H1 (cell line): ENCODE measurements around the gene DVL1. TPM values are rescaled to one million over a fixed set of nuclear protein-coding genes. Genes with fewer than 3 reads are reported as not detected.

Experiments
- CTCF ChIA-PET: fragments of 300-600 bp; sonication (Branson Sonifier 250); formaldehyde crosslinking; loops from one replicate; lab custom pipeline; 2021; ENCODE audit not compliant: partially characterized antibody; lab: Charles Lee
- POLR2A ChIA-PET: fragments of 300-600 bp; sonication (Branson Sonifier 250); formaldehyde crosslinking; loops from one replicate; lab custom pipeline; 2021; ENCODE audit warnings: inconsistent platforms; ENCODE audit not compliant: partially characterized antibody; lab: Charles Lee
- DNase-seq, 2 experiments: peaks; one replicate each; pipeline versions ENCODE4 v3.0.0 to v3.0.0-alpha.2; 2010 to 2022; ENCODE audit warnings: low spot score in 2 of 2, low read depth in 1 of 2, mixed read lengths in 1 of 2
- FAIRE-seq: peaks from 2 replicates; lab custom pipeline; 2011; peaks lifted over from hg19 to GRCh38; lab: Jason Lieb, UNC
- H2AFZ ChIP-seq: 2 replicates; pipeline ENCODE4 v1.8.1; 2012; ENCODE audit warnings: low read length, inconsistent platforms
- H2AK5ac ChIP-seq: 2 replicates; pipeline ENCODE4 v1.6.1; 2013; ENCODE audit warnings: low read depth, low read length
- H2BK120ac ChIP-seq: replicated peaks from 2 replicates; pipeline ENCODE3; 2013; ENCODE audit warnings: low read depth, low read length, inconsistent platforms
- H2BK12ac ChIP-seq: 2 replicates; pipeline ENCODE4 v1.6.1; 2013; ENCODE audit warnings: low read depth, low read length
- H2BK15ac ChIP-seq: 2 replicates; pipeline ENCODE4 v1.6.1; 2013; ENCODE audit warnings: low read length
- H2BK20ac ChIP-seq: 2 replicates; pipeline ENCODE4 v1.6.1; 2013; ENCODE audit warnings: low read length
- H2BK5ac ChIP-seq: 2 replicates; pipeline ENCODE4 v1.6.1; 2013; ENCODE audit warnings: low read depth, low read length
- H3K14ac ChIP-seq: 2 replicates; pipeline ENCODE4 v1.6.1; 2013; ENCODE audit warnings: inconsistent platforms; ENCODE audit not compliant: insufficient read length
- H3K18ac ChIP-seq: 2 replicates; pipeline ENCODE4 v1.6.1; 2013; ENCODE audit warnings: low read length; ENCODE audit errors: extremely low read depth
- H3K23ac ChIP-seq: 2 replicates; pipeline ENCODE4 v1.6.1; 2013; ENCODE audit warnings: inconsistent platforms; ENCODE audit not compliant: insufficient read length
- H3K23me2 ChIP-seq: 2 replicates; pipeline ENCODE4 v1.6.1; 2013; ENCODE audit warnings: low read depth, low read length
- H3K27ac ChIP-seq: 2 replicates; pipeline ENCODE4 v1.6.1; 2011; ENCODE audit warnings: low read depth, low read length, inconsistent platforms
- H3K27me3 ChIP-seq, 4 experiments: replicated peaks in 1 of 4; 1 replicate in 1 of 4; 2 replicates in 3 of 4; pipeline versions ENCODE4 v1.6.1 to v1.8.1; 2011 to 2013; ENCODE audit warnings: low read length in 3 of 4, mild to moderate bottlenecking in 3 of 4, inconsistent platforms in 2 of 4, mixed read lengths in 2 of 4, moderate library complexity in 1 of 4; ENCODE audit not compliant: control insufficient read depth in 3 of 4, insufficient read depth in 3 of 4; ENCODE audit errors: extremely low read depth in 1 of 4
- H3K36me3 ChIP-seq, 4 experiments: 2 replicates each; pipeline versions ENCODE4 v1.6.1 to v1.8.1; 2011 to 2013; ENCODE audit warnings: mild to moderate bottlenecking in 4 of 4, low read length in 3 of 4, moderate library complexity in 2 of 4, control low read depth in 1 of 4, inconsistent platforms in 1 of 4; ENCODE audit not compliant: insufficient read depth in 4 of 4, control insufficient read depth in 2 of 4
- H3K4ac ChIP-seq: replicated peaks from 2 replicates; pipeline ENCODE3; 2013; ENCODE audit warnings: low read length, low read depth, mixed read lengths, inconsistent platforms; ENCODE audit not compliant: insufficient read length
- H3K4me1 ChIP-seq, 4 experiments: replicated peaks in 1 of 4; 1 replicate in 1 of 4; 2 replicates in 3 of 4; pipeline versions ENCODE4 v1.6.1 to v1.8.1; 2011 to 2013; ENCODE audit warnings: low read length in 3 of 4, inconsistent platforms in 2 of 4, mixed read lengths in 1 of 4; ENCODE audit not compliant: insufficient read depth in 4 of 4, control insufficient read depth in 3 of 4
- H3K4me2 ChIP-seq, 2 experiments: 2 replicates each; pipeline versions ENCODE4 v1.6.1 to v1.8.1; 2011 to 2013; ENCODE audit warnings: low read depth in 2 of 2, low read length in 2 of 2, control low read depth in 1 of 2, inconsistent platforms in 1 of 2, mild to moderate bottlenecking in 1 of 2; ENCODE audit not compliant: insufficient read depth in 1 of 2
- H3K4me3 ChIP-seq, 4 experiments: fragments of 200-600, 300-600 bp in 1 of 4; sonication (generic), shearing (Covaris generic), sonication (Bioruptor Twin) in 1 of 4; 2 replicates each; pipeline versions ENCODE4 v1.5.1 to v1.8.1; 2011 to 2016; ENCODE audit warnings: low read length in 4 of 4, low read depth in 3 of 4, control low read depth in 2 of 4, inconsistent platforms in 2 of 4, mild to moderate bottlenecking in 2 of 4, mixed read lengths in 1 of 4, moderate library complexity in 1 of 4; ENCODE audit not compliant: insufficient read depth in 2 of 4; ENCODE audit errors: extremely low read depth in 1 of 4
- H3K56ac ChIP-seq: replicated peaks from 2 replicates; pipeline ENCODE3; 2013; ENCODE audit warnings: low read depth, mild to moderate bottlenecking, mixed read lengths, low read length, inconsistent platforms; ENCODE audit not compliant: insufficient read length
- H3K79me1 ChIP-seq: 2 replicates; pipeline ENCODE4 v1.6.1; 2013; ENCODE audit warnings: low read depth, low read length, control low read depth
- H3K79me2 ChIP-seq, 2 experiments: 2 replicates each; pipeline versions ENCODE4 v1.6.1 to v1.8.1; 2012 to 2013; ENCODE audit warnings: low read length in 2 of 2, mild to moderate bottlenecking in 2 of 2, inconsistent platforms in 1 of 2; ENCODE audit not compliant: insufficient read depth in 2 of 2, control insufficient read depth in 1 of 2
- H3K9ac ChIP-seq, 4 experiments: replicated peaks in 1 of 4; 1 replicate in 1 of 4; 2 replicates in 3 of 4; pipeline versions ENCODE4 v1.6.1 to v1.8.1; 2011 to 2013; ENCODE audit warnings: low read depth in 3 of 4, low read length in 3 of 4, control low read depth in 2 of 4, mild to moderate bottlenecking in 2 of 4, moderate library complexity in 2 of 4, inconsistent platforms in 1 of 4; ENCODE audit errors: extremely low read depth in 1 of 4
- H3K9me3 ChIP-seq, 2 experiments: 2 replicates each; pipeline versions ENCODE4 v1.6.1 to v1.8.1; 2012 to 2013; ENCODE audit warnings: mild to moderate bottlenecking in 2 of 2, moderate library complexity in 2 of 2, control low read depth in 1 of 2, inconsistent platforms in 1 of 2, low read depth in 1 of 2, low read length in 1 of 2, mixed read lengths in 1 of 2; ENCODE audit not compliant: insufficient read depth in 2 of 2
- H4K20me1 ChIP-seq, 2 experiments: replicated peaks in 1 of 2; 2 replicates each; pipeline versions ENCODE3 to v1.8.1; 2011 to 2013; ENCODE audit warnings: inconsistent platforms in 2 of 2, low read length in 2 of 2, mild to moderate bottlenecking in 1 of 2; ENCODE audit not compliant: insufficient read depth in 2 of 2, control insufficient read depth in 1 of 2
- H4K5ac ChIP-seq: 2 replicates; pipeline ENCODE4 v1.6.1; 2013; ENCODE audit warnings: low read length, low read depth, mixed read lengths, inconsistent platforms; ENCODE audit not compliant: insufficient read length
- H4K8ac ChIP-seq: 2 replicates; pipeline ENCODE4 v1.8.0; 2013; ENCODE audit warnings: mild to moderate bottlenecking, moderate library complexity, low read length, inconsistent platforms; ENCODE audit not compliant: insufficient read depth; ENCODE audit errors: extremely low read depth
- H4K91ac ChIP-seq: replicated peaks from 2 replicates; pipeline ENCODE3; 2013; ENCODE audit warnings: low read length, mixed read lengths, inconsistent platforms; ENCODE audit not compliant: insufficient read length
- ASH2L ChIP-seq: fragments of 200-600, 300-600 bp; sonication (generic); IDR thresholded peaks from one replicate; pipeline ENCODE4 v1.7.1; 2017; ENCODE audit warnings: low read length
- BACH1 ChIP-seq: IDR thresholded peaks from 2 replicates; pipeline ENCODE4 v1.6.1; 2012; ENCODE audit warnings: low read length, improper control_type of control experiment
- CBX8 ChIP-seq: fragments of 300-800, 300-1000 bp; sonication (generic); IDR thresholded peaks from 2 replicates; pipeline ENCODE4 v1.7.1; 2016; ENCODE audit warnings: low read depth, low read length, borderline replicate concordance
- CREB1 ChIP-seq: IDR thresholded peaks from 2 replicates; pipeline ENCODE4 v1.6.1; 2012; ENCODE audit warnings: inconsistent platforms
- GABPA ChIP-seq: IDR thresholded peaks from 2 replicates; pipeline ENCODE4 v1.6.1; 2011; ENCODE audit warnings: mild to moderate bottlenecking, low read length, moderate library complexity, borderline replicate concordance; ENCODE audit not compliant: insufficient read depth
- HDAC2 ChIP-seq, 2 experiments: fragments of 300-600 bp in 1 of 2; sonication (generic) in 1 of 2; IDR thresholded peaks; 2 replicates each; pipeline ENCODE4 v1.6.1; 2011 to 2012; ENCODE audit warnings: low read depth in 2 of 2, low read length in 2 of 2, mild to moderate bottlenecking in 2 of 2, moderate library complexity in 2 of 2, borderline replicate concordance in 1 of 2, inconsistent platforms in 1 of 2
- MAFK ChIP-seq: IDR thresholded peaks from 2 replicates; pipeline ENCODE4 v1.6.1; 2012; ENCODE audit warnings: low read depth, mild to moderate bottlenecking, improper control_type of control experiment, low read length
- NRF1 ChIP-seq: IDR thresholded peaks from 2 replicates; pipeline ENCODE4 v1.6.1; 2011; ENCODE audit warnings: mild to moderate bottlenecking, low read depth, low read length, improper control_type of control experiment
- SAP30 ChIP-seq: fragments of 300-600 bp; sonication (generic); IDR thresholded peaks from 2 replicates; pipeline ENCODE4 v1.7.1; 2012; ENCODE audit warnings: low read length, moderate library complexity, mild to moderate bottlenecking, inconsistent platforms; ENCODE audit not compliant: insufficient read depth, insufficient replicate concordance
- SUZ12 ChIP-seq: fragments of 200-600 bp; sonication (generic); IDR thresholded peaks from 2 replicates; pipeline ENCODE4 v1.6.1; 2012; ENCODE audit warnings: mild to moderate bottlenecking, inconsistent platforms, low read length, moderate library complexity, mixed read lengths
- TAF1 ChIP-seq: IDR thresholded peaks from 2 replicates; pipeline ENCODE4 v1.6.1; 2011; ENCODE audit warnings: mild to moderate bottlenecking, low read depth, low read length
- YY1 ChIP-seq: IDR thresholded peaks from 2 replicates; pipeline ENCODE4 v1.6.1; 2011; ENCODE audit warnings: low read depth, mild to moderate bottlenecking, low read length
- whole genome bisulfite sequencing, 2 experiments: shearing (Covaris generic) in 1 of 2; methylation state at CpG; one replicate each; pipeline versions ENCODE4 v1.1.6 to v1.1.7; 2013 to 2015; ENCODE audit warnings: low lambda C conversion rate in 2 of 2, mixed read lengths in 2 of 2, inconsistent platforms in 1 of 2, low coverage in 1 of 2, missing lambda C conversion rate in 1 of 2; ENCODE audit not compliant: insufficient replicate concordance in 2 of 2, insufficient coverage in 1 of 2, insufficient read length in 1 of 2; ENCODE audit errors: extremely low coverage in 1 of 2, missing lambda C conversion rate in 1 of 2; 5-methylcytosine and 5-hydroxymethylcytosine counted together
- polyA plus RNA-seq, 7 experiments: library from polyadenylated mRNA; depleted of rRNA in 3 of 7; stranded (reverse) in 5 of 7; unstranded in 2 of 7; fragments of >200 nt in 5 of 7; fragments of 200-250 nt in 2 of 7; gene quantifications; 1 replicate in 5 of 7; 2 replicates in 1 of 7; 4 replicates in 1 of 7; pipeline versions ENCODE4 v1.2.1 to v1.2.3, GENCODE V29; 2011 to 2013; ENCODE audit warnings: missing spikeins in 2 of 7, mixed read lengths in 2 of 7
- total RNA-seq: library from RNA; stranded (reverse); fragmentation: NEBNext Ultra II Directional; extraction: Animal tissue kit (Norgen Biotek cat#: 25700); gene quantifications from 2 replicates; pipeline ENCODE4 v1.2.1, GENCODE V29; 2021

DVL1 gene
- total and polyA plus RNA-seq, 2 of the 8 experiments (the other 6 are each of a cell fraction or from before 2014, with no cell fraction given), result 39.4 to 58.9 TPM

DNA sequence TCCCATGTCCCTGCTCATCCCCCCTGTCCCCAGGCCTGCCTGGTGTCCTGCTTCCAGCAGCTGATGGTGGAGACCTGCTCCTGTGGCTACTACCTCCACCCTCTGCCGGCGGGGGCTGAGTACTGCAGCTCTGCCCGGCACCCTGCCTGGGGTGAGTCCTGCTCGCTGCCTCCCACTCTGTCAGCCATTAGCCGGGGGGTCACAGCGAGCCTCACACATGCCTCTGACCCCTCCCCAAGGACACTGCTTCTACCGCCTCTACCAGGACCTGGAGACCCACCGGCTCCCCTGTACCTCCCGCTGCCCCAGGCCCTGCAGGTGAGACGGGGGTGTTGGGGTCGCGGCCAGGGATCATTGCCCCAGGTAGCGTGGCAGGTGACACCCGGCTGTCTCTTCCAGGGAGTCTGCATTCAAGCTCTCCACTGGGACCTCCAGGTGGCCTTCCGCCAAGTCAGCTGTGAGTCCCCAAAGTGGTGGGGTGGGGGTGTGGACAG is 58.9 kb downstream of the DVL1 start:
- no peak overlapping the region for H3K23ac ChIP-seq
- DNase-seq, result peak in 1 of 2 experiments; percentile 92
- WGBS, 2 experiments, result 64% methylated on average over 14 of the region's 15 CpGs; no CpG with 5 or more reads in 1 of the 2 experiments
- H3K18ac ChIP-seq, result no peak overlapping the region
- no peaks in the 10 kb centered on the region for H3K23me2 ChIP-seq
- H2BK120ac ChIP-seq, result no peak overlapping the region
- H2BK15ac ChIP-seq, result no peak overlapping the region
- peak overlapping the region; percentile 39; the same call in 1 of the 2 replicates for H2BK12ac ChIP-seq
- no peak overlapping the region for H3K14ac ChIP-seq
- H3K79me1 ChIP-seq, result no peaks in the 10 kb centered on the region
- peaks cover 0 to 8% (median 0%) of the 10 kb centered on the region in 4 experiments; a peak in 2 of 7 replicates for H3K4me1 ChIP-seq
- H4K20me1 ChIP-seq, result peaks cover 2 to 3% of the 10 kb centered on the region in 2 experiments
- H2AFZ ChIP-seq, result no peak overlapping the region
- H3K9ac ChIP-seq, result no peak overlapping the region
- H2BK5ac ChIP-seq, result no peak overlapping the region
- H3K56ac ChIP-seq, result no peak overlapping the region
- no peak overlapping the region for H2BK20ac ChIP-seq
- no peaks in the 10 kb centered on the region for H3K79me2 ChIP-seq
- H2AK5ac ChIP-seq, result no peak overlapping the region
- CTCF ChIA-PET, result interaction anchor here (0.6 to 3.4 kb wide), 25 partner anchors 9 to 310 kb away, joined by 3 to 38 read pairs (median 7); partner anchors contain the start of gene SCNN1D
- H3K4me3 ChIP-seq, result no peak overlapping the region
- H4K5ac ChIP-seq, result no peak overlapping the region
- no peak for FAIRE-seq
- peaks cover 0 to 2% of the 10 kb centered on the region in 2 experiments; a peak in 1 of 4 replicates for H3K9me3 ChIP-seq
- peaks cover 0 to 3% (median 0%) of the 10 kb centered on the region in 4 experiments; a peak in 1 of 7 replicates for H3K27me3 ChIP-seq
- no peak overlapping the region for H3K27ac ChIP-seq
- H3K36me3 ChIP-seq, result 0 out of 8 replicates have a peak, but pooled peaks cover 0 to 3% (median 0%) of the 10 kb centered on the region in 4 experiments
- no peak overlapping the region for H4K8ac ChIP-seq
- no peak overlapping the region for H3K4ac ChIP-seq
- POLR2A ChIA-PET, result interaction anchor here (1.2 to 2.3 kb wide), 5 partner anchors 17 to 123 kb away, joined by 3 to 9 read pairs (median 7); partner anchors contain the start of gene UBE2J2
- H3K4me2 ChIP-seq, result no peak overlapping the region
- H4K91ac ChIP-seq, result no peak overlapping the region
- TF ChIP-seq ASH2L (no peak), BACH1 (peak; percentile 81), MAFK (no peak), CREB1 (no peak), SAP30 (no peak), YY1 (peak; percentile 37; the same call in 1 of the 2 replicates), NRF1 (no peak), HDAC2 (IDR thresholded peaks at IDR 0.05; ENCODE audit: borderline replicate concordance in 1 of 2, low read depth in 2 of 2, low read length in 2 of 2) (0 out of 4 replicates have a peak, but pooled peaks of 1 of the 2 experiments have one; percentile 68), SUZ12 (no peak), GABPA (peak; percentile 68; the same call in 1 of the 2 replicates), TAF1 (no peak), CBX8 (no peak)
